ELR (cell line): ENCODE data around the gene ANO7.
"Not testable (repeated sequence)": the region's sequence is repeated elsewhere in the genome, so short reads cannot be mapped to it uniquely, and the experiment has no call there.

Experiments used
- DNase-seq: peaks from one replicate; pipeline ENCODE4 v3.0.0-alpha.2; 2015; ENCODE audit warnings: low read depth

Gene ANO7

DNA sequence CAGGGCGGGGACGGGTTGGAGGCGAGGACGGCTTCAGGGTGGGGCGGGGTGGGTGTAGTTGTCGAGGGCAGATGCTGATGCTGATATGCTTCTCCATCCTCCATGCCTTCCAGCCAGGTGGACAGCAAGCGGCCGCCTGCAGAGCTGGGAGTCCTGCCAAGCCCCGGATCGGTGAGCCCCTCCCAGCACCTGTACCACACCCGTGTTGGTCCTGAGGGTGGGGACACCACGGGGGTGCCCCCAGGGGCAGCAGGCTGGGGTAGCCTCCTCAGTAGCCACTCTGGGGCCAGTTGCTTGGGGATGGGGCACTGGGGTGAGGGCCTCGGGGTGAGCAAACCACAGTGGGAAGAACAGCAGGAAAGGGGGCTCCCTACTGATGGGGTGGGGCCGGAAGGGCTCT is 2.6 kb downstream of the ANO7 start:
- no peak for DNase-seq

DNA sequence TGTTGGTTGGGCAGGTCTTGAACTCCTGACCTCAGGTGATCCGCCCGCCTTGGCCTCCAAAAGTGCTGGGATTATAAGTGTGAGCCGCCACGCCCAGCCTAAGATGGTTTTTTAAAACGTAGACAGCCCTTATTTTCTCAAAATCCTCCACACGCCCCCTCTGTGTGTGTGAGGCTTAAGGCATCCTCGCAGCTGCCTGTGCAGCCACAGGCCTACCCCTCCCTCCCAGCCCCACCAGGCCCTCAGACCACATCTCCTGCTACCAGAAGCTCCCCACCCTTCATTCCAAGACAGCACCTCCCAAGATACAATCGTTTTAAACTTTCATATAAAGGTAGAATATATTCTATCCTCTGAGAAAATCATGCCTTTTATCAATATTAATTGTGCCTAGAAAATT is 4.8 kb downstream of the ANO7 start:
- DNase-seq: no peak

DNA sequence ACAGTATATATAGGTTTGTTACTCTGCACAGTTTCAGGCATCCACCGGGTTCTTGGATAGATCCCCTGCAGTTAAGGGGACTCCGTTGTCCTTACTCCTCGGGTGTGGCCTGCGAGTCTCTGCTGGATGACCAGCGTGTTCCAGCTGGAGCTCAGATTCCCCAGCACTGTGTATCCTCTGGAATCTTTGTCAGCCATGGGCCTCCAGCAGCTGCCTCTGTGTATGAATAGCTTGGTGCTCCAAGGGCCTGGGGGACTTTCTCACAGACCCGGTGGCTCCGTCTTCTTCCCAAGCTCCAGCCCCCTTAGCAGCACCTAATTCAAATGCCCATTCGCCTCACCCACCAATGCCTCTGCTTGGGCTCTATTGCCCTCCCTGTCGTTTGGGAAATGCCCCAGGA is 6.3 kb downstream of the ANO7 start:
- DNase-seq: no peak

DNA sequence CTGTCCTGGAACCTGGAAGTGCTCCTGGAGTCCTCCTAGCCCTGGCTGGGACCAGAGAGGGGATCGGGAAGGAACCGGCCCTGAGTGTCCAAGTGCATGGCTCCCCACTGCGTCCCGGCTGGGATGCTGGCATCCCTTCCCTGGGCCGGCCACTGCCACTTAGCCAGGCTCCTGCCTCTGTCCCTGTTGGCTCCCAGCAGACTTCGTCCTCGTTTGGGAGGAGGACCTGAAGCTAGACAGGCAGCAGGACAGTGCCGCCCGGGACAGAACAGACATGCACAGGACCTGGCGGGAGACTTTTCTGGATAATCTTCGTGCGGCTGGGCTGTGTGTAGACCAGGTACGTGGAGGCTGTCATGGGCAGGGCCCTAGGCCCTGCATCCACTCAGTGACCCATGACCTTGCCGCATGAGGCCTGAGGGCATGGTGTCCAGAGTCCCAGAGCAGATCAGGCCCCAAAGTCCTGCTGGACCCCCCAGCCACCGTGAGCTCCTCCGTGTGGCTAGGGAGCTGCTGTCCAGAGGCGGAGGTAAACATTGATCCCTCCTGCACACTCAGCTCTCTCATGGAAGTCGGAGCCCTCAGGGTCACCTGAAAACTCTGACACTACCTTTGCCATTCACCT is 7.1 kb downstream of the ANO7 start:
- DNase-seq: no peak

DNA sequence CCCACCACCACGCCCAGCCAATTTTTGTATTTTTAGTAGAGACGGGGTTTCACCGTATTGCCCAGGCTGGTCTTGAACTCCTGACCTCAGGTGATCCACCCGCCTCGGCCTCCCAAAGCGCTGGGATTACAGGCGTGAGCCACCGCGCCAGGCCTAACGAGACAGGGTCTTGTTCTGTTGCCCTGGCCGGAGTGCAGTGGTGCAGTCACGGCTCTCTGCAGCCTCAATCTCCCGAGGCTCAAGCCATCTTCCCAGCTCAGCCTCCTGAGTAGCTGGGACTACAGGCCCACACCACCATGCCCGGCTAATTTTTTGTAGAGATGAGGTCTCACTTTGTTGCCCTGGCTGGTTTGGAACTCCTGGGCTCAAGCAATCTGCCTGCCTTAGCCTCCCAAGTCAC is 8.8 kb downstream of the ANO7 start:
- DNase-seq: not testable (repeated sequence)

DNA sequence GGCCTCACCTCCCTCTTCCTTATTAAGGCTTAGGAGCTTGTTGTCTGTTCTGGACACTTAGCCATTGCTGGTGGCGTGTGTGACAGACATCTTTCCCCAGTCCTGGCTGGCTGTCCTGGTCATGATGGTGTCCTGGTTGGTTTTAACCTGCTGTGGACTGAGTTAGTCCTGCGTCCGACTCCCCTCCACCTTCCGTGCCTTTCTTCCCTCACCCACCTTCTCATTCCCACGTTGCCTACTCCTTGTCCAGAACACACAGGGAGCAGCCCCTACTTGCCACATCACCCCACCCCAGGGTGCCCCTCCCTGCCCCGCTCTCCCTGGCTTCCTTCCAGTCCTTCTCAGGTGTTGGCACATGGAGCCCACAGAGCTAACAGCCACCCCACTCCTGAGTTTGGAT is 9.5 kb downstream of the ANO7 start:
- no peak for DNase-seq

DNA sequence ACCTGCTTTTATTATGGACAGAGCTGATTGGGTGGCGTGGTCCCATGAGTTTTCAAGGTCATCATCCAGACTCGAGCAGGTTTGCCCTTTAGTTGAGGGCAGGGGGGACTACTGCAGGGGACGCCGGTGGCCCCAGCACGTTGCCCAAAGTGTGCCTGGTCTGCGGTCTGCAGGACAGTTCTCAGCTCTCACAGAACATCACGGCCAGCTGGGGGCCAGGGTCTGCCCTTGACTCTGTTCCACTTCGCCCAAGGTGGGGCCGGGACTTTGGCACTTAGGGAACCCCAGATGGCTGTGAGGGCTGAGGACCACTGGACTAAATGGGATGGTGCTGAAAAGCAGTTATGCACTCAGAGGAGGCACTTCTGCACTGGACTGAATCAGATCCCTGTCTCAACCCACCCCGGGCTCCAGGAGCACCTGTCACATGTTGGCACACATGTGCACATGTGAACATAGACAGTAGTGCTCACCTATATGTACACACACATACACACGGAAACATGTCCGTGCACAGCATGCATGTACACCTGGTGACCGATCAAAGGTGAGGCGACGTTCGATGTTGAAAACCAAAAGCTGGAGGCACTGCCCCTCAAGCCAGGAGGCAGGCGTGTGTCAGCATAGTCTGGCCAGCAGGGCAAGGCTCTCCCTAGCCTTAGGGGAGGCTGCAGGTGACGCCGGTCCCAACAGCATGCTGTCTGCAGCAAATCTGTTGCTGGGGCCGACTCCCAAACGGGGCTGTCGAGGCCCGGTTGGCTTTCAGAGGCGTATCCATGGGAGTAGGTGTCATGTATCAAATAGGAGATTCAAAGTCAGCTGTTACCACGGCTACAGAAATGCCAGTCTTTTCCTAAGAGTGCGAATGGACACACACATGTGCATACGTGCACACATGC is 10.2 kb downstream of the ANO7 start:
- no peak for DNase-seq

DNA sequence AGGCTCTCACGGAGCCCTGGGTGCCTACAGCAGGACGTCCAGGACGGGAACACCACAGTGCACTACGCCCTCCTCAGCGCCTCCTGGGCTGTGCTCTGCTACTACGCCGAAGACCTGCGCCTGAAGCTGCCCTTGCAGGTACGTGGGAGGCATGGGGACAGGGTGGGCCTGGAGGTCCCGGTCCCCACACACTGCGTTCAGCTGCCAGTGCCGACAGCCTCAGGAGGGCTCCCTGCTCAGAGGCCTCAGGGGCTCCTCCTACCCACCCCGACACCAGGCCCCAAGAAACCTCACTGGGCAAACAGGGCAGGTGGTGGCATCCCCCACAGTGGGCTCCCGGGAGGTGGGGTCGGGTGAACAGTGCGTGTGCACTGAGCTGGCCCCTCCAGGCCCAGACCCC is 10.8 kb downstream of the ANO7 start:
- no peak for DNase-seq

DNA sequence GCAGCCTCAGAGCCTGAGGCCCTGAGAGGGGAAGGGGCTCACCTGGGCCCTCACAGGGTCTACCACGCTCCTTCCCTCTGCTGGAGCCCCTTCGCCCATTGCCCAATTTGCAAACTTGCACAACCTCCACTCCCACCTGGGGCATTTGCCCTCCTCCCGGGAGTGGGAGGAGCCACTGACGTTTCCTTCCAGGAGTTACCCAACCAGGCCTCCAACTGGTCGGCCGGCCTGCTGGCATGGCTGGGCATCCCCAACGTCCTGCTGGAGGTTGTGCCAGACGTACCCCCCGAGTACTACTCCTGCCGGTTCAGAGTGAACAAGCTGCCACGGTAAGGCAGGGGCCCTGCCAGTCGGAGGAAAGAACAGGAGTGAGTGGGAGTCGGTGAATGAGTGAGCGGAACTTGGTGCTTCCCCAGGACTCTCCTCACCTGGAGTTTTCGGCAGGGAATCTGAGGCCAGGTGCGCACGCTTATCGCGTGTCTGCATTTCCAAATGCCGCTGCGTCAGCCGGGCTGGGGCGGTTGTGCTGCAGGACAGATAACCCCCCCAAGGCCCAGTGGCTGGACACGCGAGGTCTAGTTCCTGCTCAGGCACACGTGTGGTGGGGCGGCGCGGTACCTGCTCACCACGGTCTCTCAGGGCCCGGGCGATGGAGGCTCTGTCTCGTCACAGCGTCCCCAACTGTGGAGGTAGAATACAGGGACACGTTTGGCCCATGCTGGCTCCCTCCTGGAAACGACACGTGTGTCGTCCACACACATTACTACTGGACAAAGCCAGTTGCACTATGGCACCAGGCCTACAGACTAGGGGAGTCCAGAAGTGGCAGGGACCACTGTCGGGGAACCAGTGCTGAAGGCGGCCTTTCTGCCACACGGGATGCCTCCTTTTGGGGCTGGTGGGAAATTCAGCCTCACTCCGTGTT is 11.7 kb downstream of the ANO7 start:
- DNase-seq: no peak

DNA sequence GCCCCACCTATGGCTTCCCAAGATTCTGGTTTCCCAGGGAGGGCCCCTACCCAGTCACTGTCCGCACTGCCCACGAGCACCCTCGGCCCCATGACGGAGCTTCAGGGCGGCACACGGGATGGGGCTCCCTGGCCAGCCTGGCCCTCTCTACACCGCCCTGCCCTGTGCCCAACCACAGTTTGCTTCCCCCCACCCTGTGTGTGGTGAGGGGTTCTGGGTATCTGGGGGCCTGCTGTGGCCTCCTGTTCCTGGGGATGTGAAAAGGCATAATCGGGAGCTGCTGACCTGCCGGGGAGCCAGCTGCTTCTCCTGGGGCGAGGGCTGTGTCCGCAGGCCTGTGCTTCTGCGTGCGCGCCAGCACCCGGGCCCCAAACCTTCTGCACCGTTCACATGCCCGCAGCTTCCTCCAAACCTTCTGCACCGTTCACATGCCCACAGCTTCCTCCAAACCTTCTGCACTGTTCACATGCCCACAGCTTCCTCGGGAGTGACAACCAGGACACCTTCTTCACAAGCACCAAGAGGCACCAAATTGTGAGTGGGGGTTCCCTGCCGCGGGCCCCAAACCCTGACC is 12.4 kb downstream of the ANO7 start:
- DNase-seq: no peak

DNA sequence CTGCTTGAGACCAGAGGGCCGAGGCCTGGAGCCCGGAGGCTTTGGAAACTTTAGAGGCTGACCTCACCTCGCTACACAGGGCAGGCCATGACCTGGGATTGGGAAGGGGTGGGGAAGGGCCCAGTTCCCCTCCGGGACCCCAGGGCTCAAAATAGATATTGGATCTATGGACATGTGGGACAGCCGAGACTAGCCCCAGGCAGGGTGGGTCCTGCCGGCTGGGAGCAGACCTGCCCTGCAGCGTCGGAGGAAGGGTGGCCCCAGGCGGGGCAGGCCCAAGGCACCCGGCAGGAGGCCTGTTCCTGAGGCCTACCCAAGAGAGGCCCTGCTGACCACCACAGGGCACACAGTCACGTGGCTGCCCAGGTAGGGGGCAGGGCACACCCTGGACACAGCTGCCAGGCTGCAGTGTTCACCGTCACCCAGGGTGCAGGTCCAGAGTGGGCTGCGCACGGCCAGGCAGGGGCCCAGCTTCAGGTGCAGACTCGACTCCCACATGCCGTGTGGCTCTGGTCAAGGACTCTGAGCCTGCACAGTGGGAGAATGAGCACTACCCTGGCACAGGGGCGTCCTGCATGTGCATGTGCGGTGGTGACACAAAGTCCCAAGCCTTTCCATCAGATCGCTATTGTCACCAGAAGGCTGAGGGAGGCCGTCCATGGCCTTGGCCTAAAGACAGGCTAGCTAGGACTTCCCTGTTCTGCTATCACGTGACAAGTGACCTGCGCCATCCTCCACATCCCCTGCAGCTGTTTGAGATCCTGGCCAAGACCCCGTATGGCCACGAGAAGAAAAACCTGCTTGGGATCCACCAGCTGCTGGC is 13.2 kb downstream of the ANO7 start:
- DNase-seq: no peak

DNA sequence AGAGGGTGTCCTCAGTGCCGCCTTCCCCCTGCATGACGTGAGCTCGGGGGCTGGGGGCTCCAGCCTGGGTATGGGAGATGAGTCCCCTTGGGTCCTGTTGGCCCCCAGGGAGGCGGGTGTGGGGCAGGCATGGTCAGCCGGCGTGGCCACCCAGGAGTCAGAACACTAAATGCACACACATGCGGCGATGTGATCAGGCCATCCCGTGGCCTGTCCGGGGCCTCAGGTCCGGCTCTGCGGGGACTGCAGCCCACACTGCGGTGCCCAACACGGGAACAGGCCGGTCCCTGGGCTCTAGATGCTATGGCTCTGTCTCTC is 13.8 kb downstream of the ANO7 start:
- DNase-seq: no peak

DNA sequence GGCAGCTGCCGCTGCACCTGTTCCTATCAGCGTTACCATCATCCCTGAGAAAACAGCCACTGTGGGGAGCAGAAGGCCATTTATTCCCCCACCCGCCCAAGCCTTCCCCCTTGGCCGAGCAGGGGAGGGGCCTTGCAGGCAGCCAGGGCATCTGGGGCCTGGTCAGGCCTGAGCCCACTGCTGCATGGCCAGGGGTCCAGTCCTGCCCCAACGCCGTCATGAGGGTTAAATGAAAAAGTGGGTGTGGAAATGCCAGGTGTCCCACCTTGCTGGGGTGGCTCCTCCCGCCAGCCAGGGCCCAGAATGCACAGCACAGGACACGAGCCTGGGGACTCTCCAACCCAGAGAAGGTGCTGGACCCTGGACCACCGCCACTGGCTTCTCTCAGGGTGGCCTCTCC is 14.2 kb downstream of the ANO7 start:
- DNase-seq: no peak

DNA sequence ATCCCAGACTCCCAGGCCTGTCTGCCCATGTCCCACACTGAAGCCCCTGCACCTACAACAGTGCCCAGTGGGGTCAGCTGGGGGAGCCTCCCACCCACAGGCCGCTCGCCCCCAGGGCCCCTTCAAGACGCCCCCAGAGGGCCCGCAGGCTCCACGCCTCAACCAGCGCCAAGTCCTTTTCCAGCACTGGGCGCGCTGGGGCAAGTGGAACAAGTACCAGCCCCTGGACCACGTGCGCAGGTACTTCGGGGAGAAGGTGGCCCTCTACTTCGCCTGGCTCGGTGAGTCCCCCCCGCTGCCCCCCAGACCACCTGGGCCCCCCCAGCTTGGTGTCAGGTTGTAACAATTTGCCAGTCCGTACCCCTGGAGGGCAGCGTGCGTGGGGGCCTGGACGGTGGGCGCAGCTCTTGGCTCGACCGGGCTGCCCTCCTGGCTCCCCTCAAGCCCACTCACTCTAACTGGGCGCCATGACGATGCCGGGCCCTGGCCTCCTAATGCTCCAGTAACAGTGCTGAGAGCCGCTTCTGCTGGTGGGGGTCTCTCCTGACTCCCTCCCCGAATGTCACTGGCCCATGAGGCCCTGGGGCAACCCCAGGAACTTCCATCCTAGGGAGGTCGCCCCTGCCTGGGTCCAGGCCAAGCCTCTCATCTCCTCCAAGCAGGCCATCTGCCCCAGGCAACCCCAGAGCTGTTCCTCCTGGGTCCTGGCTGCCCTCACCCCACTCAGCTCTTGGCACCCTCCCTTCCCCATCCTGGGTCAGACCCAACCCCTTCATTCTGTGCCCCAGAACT is 14.9 kb downstream of the ANO7 start:
- no peak for DNase-seq

DNA sequence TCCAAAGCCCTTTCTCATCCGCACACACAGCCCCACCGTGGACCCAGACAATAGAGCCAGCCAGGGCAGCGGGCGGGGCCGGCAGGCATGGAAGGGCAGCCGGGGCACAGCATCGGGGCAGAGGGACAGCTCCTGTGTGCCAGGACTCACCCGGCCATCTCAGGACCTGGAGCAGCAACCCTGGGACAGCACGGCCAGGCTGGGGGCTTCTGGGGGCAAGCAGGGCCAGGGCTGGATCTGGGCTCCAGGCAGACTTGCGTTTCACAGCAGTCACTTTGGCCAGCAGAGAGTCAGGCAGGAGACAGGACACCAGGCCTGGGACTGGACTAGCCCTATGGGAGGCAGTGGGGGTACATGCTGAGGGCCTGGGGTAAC is 15.5 kb downstream of the ANO7 start:
- no peak for DNase-seq

DNA sequence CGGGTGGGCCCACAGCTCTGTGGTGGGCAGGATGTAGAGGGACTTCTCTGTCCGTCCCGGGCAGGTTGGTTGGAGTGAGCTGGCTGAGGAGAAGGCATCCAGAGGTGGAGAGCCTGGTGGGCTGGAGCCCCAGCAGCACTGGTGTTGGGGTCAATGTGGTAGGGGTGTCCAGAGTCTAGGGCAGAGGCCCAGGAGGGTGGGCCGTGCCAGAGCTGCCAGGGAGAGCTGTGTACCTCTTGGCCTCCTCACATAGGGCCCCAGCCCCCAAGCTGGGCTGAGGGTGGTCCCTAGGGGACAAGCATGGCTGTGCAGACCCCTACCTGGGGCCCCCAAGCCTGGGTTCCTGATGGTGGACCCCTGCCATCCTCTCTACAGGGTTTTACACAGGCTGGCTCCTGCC is 16.0 kb downstream of the ANO7 start:
- no peak for DNase-seq

DNA sequence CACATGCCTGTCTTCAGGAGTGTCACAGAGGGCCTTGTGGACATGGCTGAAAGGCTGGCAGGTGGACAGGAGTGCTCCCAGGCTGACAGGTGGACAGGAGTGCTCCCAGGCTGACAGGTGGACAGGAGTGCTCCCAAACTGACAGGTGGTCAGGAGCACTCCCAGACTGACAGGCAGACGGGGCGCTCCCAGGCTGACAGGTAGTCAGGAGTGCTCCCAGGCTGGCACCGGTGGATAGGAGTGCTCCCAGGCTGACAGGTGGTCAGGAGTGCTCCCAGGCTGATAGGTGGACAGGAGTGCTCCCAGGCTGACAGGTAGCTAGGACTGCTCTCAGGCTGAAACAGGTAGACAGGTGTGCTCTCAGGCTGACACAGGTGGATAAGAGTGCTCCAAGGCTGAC is 16.6 kb downstream of the ANO7 start:
- no peak for DNase-seq

DNA sequence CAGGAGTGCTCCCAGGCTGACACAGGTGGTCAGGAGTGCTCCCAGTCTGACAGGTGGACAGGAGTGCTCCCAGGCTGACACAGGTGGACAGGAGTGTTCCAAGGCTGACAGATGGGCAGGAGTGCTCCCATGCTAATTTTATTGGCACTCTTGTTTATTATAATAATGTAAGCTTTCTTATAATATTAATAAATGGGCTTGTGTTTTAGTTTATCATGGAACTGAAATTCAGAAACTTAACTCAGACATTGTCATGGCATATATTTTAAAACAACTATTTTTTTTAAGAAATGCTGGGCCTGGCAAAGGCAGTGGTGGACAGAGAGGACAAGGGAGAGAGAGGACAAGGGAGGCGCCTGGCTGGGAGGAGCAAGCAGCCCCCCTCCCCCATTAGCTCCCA is 18.7 kb downstream of the ANO7 start:
- DNase-seq: no peak

DNA sequence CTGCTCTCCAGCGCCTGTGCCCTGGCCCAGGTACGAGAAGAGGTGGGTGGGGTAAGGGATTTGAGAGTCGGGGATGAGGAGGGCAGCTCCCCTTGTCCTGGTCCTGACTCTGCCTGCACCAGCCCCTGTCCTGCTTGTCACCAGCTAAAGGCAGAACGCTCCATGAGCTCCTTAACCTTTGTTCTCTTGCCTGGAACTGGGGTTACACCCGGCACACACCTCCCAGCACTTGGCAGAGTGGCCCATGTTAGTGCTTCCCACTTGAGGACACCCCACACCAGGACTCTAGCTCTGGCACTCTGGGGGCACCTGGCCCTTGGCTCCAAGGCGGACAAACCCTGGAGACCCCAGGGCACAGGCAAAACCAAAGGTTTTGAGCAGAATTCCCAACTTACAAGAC is 19.2 kb downstream of the ANO7 start:
- no peak for DNase-seq

DNA sequence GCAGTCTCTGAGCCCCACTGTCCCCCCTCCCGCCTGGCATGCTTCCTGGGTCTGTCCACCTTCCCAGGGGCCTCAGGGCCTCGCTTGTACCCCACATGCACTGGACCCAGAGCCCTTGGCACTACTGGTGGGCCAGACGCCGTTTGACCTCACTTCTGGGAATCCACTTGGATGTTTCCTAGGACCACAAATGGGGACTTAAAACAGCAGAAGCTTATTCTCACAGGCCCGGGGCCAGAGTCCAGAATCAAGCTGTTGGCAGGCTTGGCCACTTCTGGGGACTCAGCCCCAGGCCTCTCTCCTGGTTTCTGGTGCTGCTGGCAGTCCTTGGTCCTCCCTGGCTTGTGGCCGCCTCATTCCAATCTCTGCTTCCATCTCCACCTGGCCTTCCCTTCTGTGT is 19.6 kb downstream of the ANO7 start:
- DNase-seq: no peak

DNA sequence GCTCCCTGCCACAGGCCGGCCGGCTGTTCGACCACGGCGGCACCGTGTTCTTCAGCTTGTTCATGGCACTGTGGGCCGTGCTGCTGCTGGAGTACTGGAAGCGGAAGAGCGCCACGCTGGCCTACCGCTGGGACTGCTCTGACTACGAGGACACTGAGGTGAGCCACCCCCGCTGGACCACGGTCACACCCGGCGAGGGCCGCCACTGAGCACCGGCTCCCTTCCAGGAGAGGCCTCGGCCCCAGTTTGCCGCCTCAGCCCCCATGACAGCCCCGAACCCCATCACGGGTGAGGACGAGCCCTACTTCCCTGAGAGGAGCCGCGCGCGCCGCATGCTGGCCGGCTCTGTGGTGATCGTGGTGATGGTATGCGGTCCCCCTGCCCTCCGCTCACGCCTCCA is 20.8 kb downstream of the ANO7 start:
- no peak for DNase-seq
